Activated CD4-positive, alpha-beta memory T cell treated with anti-CD3 and anti-CD28 coated beads for 36 hours (primary cell): ENCODE results near the gene MYNN. TPM values are rescaled to one million over a fixed set of nuclear protein-coding genes. Genes with fewer than 3 reads are reported as not detected.

ENCODE experiments used
- CTCF ChIA-PET: fragments of 350-600 bp; sonication (Branson Sonifier 250); formaldehyde crosslinking; loops from one replicate; lab custom pipeline; 2021; ENCODE audit warnings: antibody characterized with exemption, inconsistent platforms; lab: Charles Lee
- POLR2A ChIA-PET: fragments of 350-600 bp; sonication (Branson Sonifier 250); formaldehyde crosslinking; loops from one replicate; lab custom pipeline; 2021; ENCODE audit warnings: antibody characterized with exemption; lab: Charles Lee
- DNase-seq: peaks from one replicate; pipeline ENCODE4 v3.0.0-alpha.2; 2020
- H3K27ac Mint-ChIP-seq: one replicate; pipeline ENCODE4 v1.8.0; 2021; ENCODE audit warnings: mixed read lengths
- H3K27me3 Mint-ChIP-seq: one replicate; pipeline ENCODE4 v1.8.0; 2021; ENCODE audit warnings: mixed read lengths
- H3K36me3 Mint-ChIP-seq: one replicate; pipeline ENCODE4 v1.8.0; 2021; ENCODE audit warnings: mixed read lengths
- H3K4me1 Mint-ChIP-seq: one replicate; pipeline ENCODE4 v1.8.0; 2021; ENCODE audit warnings: low read depth, mixed read lengths
- H3K4me3 Mint-ChIP-seq: one replicate; pipeline ENCODE4 v1.8.0; 2021; ENCODE audit warnings: mild to moderate bottlenecking, mixed read lengths
- H3K9me3 Mint-ChIP-seq: one replicate; pipeline ENCODE4 v1.8.0; 2021; ENCODE audit warnings: mixed read lengths
- intact Hi-C: fragments of 100-400 bp; cut with micrococcal nuclease; formaldehyde crosslinking; loops from one replicate; pipeline ENCODE4 v1.15.1; 2023
- total RNA-seq, 2 experiments: library from RNA; stranded (reverse); gene quantifications; one replicate each; pipeline ENCODE4 v1.2.3, GENCODE V29; 2021

MYNN gene
- total RNA-seq, 2 experiments from 2014 or later, result 12.8 to 14.0 TPM

GRCh38 chr3:169836942-169837275 lies 63.7 kb downstream of the MYNN start:
- ChIA-PET POLR2A (no interaction called here), CTCF (no interaction called here)
- Mint-ChIP-seq H3K4me1 (no peaks in the 10 kb centered on the region), H3K4me3 (no peak overlapping the region), H3K27ac (no peak overlapping the region), H3K27me3 (no peaks in the 10 kb centered on the region), H3K9me3 (no peaks in the 10 kb centered on the region), H3K36me3 (no peaks in the 10 kb centered on the region)
- DNase-seq, result no peak
- intact Hi-C loops, result no loop called here

- Mint-ChIP-seq H3K36me3 (no peaks in the 10 kb centered on the region), H3K27ac (no peak overlapping the region), H3K27me3 (no peaks in the 10 kb centered on the region), H3K4me1 (no peaks in the 10 kb centered on the region), H3K9me3 (no peaks in the 10 kb centered on the region), H3K4me3 (no peak overlapping the region)
- POLR2A ChIA-PET, result no interaction called here
- CTCF ChIA-PET, result no interaction called here
- no peak for DNase-seq
- intact Hi-C loops, result no loop called here
These were observed 65.4 kb downstream of the MYNN start for GRCh38 chr3:169838511-169839030.

Other genes starting within 250 kb of the MYNN start
- gene MECOM, start 109.7 kb upstream of the MYNN start, total RNA-seq, result not detected
- 10 to 100 TPM; 11.5 to 19.2 TPM for gene TERC, start 8.3 kb upstream of the MYNN start, total RNA-seq
- gene ACTRT3, start 3.8 kb upstream of the MYNN start, total RNA-seq, result 1 to 10 TPM in 1 of 2 experiments, under 1 TPM in 1; 0.76 to 1.0 TPM
- under 1 TPM in 1 of 2 experiments, not detected in 1; 0.14 TPM for gene LRRIQ4, start 39.5 kb downstream of the MYNN start, total RNA-seq
- 1 to 10 TPM; 2.8 to 2.9 TPM for gene LRRC34, start 39.5 kb downstream of the MYNN start, total RNA-seq
- not detected for gene LRRC31, start 96.5 kb downstream of the MYNN start, total RNA-seq
- gene SAMD7, start 138.2 kb downstream of the MYNN start, total RNA-seq, result not detected
- gene SEC62, start 193.4 kb downstream of the MYNN start, total RNA-seq, result 10 to 100 TPM; 59.7 to 60.7 TPM